ENCODE results near the gene NR5A1. TPM values are rescaled to one million over a fixed set of nuclear protein-coding genes. Genes with fewer than 3 reads are reported as not detected.

The NR5A1 gene
- total RNA-seq, 1 experiment from 2014 or later = 0.64 TPM

DNA sequence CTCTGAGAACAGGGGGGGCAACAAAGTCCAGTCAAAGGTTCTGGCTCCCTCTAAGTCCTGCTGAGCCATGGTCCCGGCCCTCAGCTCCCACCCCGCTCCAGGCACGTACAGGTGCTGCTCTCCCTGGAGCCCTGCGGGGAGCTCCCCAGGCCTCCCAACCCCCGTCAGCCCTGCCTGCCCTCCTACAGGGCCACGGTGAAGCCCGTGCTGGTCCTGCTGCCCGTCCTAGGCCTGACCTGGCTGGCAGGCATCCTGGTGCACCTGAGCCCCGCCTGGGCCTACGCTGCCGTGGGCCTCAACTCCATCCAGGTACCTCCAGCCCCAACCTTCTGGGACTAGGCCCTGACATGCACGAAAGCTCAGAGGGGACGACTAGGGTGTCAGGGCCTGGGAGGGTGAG, 36.9 kb downstream of the NR5A1 start:
- no TSS peak for BruUV-seq (replicated peaks)
- Histone ChIP-seq H3K27ac (ENCODE audit: low read depth, low read length) (no peak overlapping the region), H3K36me3 (ENCODE audit: control insufficient read depth in 1 of 2, insufficient read depth in 2 of 2, low read length in 2 of 2) (no peaks in the 10 kb centered on the region), H3K27me3 (ENCODE audit: insufficient read depth, low read length) (no peaks in the 10 kb centered on the region), H3K79me2 (ENCODE audit: insufficient read depth, low read length) (no peaks in the 10 kb centered on the region), H3K4me2 (ENCODE audit: low read length) (no peak overlapping the region), H3K9me2 (ENCODE audit: insufficient read depth) (no peaks in the 10 kb centered on the region), H3K4me1 (ENCODE audit: control insufficient read depth in 1 of 2, insufficient read depth in 2 of 2, low read length in 2 of 2) (peaks cover 0 to 3% of the 10 kb centered on the region in 2 experiments; a peak in 1 of 4 replicates), H2AFZ (ENCODE audit: low read depth, low read length, poor library complexity, severe bottlenecking) (no peak overlapping the region), H3K9me3 (ENCODE audit: control insufficient read depth in 1 of 2, insufficient read depth in 1 of 2, low read depth in 1 of 2, low read length in 2 of 2) (no peaks in the 10 kb centered on the region), H4K20me1 (ENCODE audit: insufficient read depth) (no peaks in the 10 kb centered on the region), H3K4me3 (replicated peaks in 1 of 2; ENCODE audit: low read depth in 1 of 2, low read length in 2 of 2) (no peak overlapping the region), H3K9ac (ENCODE audit: low read length) (no peak overlapping the region)
- intact Hi-C loops (cut with micrococcal nuclease) = no loop called here
- DNase-seq (ENCODE audit: low read depth, low spot score) (no peak), ATAC-seq (no peak)
- TF ChIP-seq POLR2A (IDR thresholded peaks at IDR 0.05; ENCODE audit: borderline replicate concordance, extremely low read depth, insufficient read depth, insufficient read length) (no peak), EZH2 (IDR thresholded peaks at IDR 0.05) (no peak), ZNF274 (IDR thresholded peaks at IDR 0.05; ENCODE audit: low read depth, low read length) (no peak), ZFX (IDR thresholded peaks at IDR 0.05) (no peak), EZH2phosphoT487 (IDR thresholded peaks at IDR 0.05; ENCODE audit: borderline replicate concordance) (no peak), CBX3 (IDR thresholded peaks at IDR 0.05; ENCODE audit: low read depth) (no peak), ELF1 (IDR thresholded peaks at IDR 0.05; ENCODE audit: borderline replicate concordance, low read depth) (no peak), CEBPB (IDR thresholded peaks at IDR 0.05; ENCODE audit: low read depth) (no peak), POLR2AphosphoS5 (IDR thresholded peaks at IDR 0.05; ENCODE audit: low read depth, low read length) (no peak), MAX (IDR thresholded peaks at IDR 0.05) (no peak), FOSL1 (IDR thresholded peaks at IDR 0.05; ENCODE audit: low read depth) (no peak), SP1 (IDR thresholded peaks at IDR 0.05; ENCODE audit: low read depth) (no peak), TCF7L2 (IDR thresholded peaks at IDR 0.05; ENCODE audit: borderline replicate concordance, extremely low read depth, insufficient read depth, insufficient read length) (no peak), JUND (IDR thresholded peaks at IDR 0.05) (no peak)
- TF ChIP-seq, protein P1, sequence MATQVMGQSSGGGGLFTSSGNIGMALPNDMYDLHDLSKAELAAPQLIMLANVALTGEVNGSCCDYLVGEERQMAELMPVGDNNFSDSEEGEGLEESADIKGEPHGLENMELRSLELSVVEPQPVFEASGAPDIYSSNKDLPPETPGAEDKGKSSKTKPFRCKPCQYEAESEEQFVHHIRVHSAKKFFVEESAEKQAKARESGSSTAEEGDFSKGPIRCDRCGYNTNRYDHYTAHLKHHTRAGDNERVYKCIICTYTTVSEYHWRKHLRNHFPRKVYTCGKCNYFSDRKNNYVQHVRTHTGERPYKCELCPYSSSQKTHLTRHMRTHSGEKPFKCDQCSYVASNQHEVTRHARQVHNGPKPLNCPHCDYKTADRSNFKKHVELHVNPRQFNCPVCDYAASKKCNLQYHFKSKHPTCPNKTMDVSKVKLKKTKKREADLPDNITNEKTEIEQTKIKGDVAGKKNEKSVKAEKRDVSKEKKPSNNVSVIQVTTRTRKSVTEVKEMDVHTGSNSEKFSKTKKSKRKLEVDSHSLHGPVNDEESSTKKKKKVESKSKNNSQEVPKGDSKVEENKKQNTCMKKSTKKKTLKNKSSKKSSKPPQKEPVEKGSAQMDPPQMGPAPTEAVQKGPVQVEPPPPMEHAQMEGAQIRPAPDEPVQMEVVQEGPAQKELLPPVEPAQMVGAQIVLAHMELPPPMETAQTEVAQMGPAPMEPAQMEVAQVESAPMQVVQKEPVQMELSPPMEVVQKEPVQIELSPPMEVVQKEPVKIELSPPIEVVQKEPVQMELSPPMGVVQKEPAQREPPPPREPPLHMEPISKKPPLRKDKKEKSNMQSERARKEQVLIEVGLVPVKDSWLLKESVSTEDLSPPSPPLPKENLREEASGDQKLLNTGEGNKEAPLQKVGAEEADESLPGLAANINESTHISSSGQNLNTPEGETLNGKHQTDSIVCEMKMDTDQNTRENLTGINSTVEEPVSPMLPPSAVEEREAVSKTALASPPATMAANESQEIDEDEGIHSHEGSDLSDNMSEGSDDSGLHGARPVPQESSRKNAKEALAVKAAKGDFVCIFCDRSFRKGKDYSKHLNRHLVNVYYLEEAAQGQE (IDR thresholded peaks at IDR 0.05; ENCODE audit: low read depth) = no peak
- POLR2A ChIA-PET = no interaction called here
- CTCF ChIA-PET = no interaction called here
- RAD21 ChIA-PET (ENCODE audit: low non-redundant PET in 1 of 2, low total read pairs in 2 of 2, uncharacterized antibody in 2 of 2, unreplicated experiment in 2 of 2) = no interaction called here

Measured in HCT116 (cell line).